Lower leg skin (tissue), 3 donors: ENCODE results near the gene CALCOCO1.

Source experiments
- CTCF ChIP-seq, 3 donors: fragments of 450-650 bp; IDR thresholded peaks; one replicate each; pipeline ENCODE4 v1.5.1; 2016; ENCODE audit warnings: antibody characterized with exemption in 3 of 3, mild to moderate bottlenecking in 3 of 3, moderate library complexity in 2 of 3
- POLR2A ChIP-seq, 2 donors: fragments of 450-650 bp; IDR thresholded peaks; one replicate each; pipeline ENCODE4 v1.6.1; 2016 to 2017; ENCODE audit warnings: antibody characterized with exemption in 2 of 2, mild to moderate bottlenecking in 1 of 2, moderate library complexity in 1 of 2

GRCh38 chr12:53674977-53675700 is 52.1 kb downstream of the CALCOCO1 start:
- TF ChIP-seq CTCF (IDR thresholded peaks at IDR 0.05), result no peak
- no peak for TF ChIP-seq POLR2A (IDR thresholded peaks at IDR 0.05)
